AG09309 (cell line): ENCODE results near the gene FAT1.
A peak's percentile ranks its signal among the peaks of the same experiment; 100 is the strongest.

Experiments used
- DNase-seq: peaks from one replicate; pipeline ENCODE4 v3.0.0-alpha.2; 2010; ENCODE audit warnings: low read depth
- H3K4me3 ChIP-seq: 2 replicates; pipeline ENCODE4 v1.5.1; 2011; ENCODE audit warnings: mild to moderate bottlenecking, low read depth, low read length, moderate library complexity; ENCODE audit not compliant: control insufficient read depth
- TF ChIP-seq, protein P1 (sequence below): IDR thresholded peaks from 2 replicates; pipeline ENCODE4 v1.5.1; 2011; ENCODE audit warnings: mild to moderate bottlenecking, low read depth, low read length, inconsistent platforms; ENCODE audit not compliant: insufficient read depth, control insufficient read depth; ENCODE audit errors: missing control alignments

FAT1 gene

DNA sequence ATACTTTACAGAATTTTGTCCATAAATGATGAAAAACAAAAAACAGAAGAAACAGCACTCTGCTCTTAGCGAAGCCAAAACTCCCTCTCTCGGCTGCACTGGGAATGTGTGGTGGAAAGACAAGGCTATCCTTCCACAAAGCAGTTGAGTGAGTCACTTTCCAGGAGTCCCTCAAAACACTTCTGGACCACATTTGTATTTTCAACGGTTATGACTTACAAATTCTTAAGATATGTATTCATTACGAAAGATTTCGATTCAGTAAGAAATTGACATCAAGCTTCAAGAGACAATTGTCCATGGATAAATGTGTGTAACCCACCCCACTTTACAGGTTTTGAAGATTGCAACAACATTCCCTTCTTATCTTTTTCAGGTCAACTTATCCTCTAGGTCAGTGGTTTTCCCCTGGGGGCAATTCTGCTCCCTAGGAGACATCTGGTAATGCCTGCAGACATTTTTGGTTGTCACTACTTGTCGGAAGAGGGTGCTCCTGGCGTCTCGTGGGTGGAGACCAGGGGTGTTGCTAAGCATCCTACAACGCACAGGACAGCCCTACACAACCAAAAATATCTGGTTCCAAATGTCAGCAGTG, 101.6 kb downstream of the FAT1 start:
- peak; percentile 82 for DNase-seq
- no peak overlapping the region for H3K4me3 ChIP-seq
- TF ChIP-seq, protein P1, sequence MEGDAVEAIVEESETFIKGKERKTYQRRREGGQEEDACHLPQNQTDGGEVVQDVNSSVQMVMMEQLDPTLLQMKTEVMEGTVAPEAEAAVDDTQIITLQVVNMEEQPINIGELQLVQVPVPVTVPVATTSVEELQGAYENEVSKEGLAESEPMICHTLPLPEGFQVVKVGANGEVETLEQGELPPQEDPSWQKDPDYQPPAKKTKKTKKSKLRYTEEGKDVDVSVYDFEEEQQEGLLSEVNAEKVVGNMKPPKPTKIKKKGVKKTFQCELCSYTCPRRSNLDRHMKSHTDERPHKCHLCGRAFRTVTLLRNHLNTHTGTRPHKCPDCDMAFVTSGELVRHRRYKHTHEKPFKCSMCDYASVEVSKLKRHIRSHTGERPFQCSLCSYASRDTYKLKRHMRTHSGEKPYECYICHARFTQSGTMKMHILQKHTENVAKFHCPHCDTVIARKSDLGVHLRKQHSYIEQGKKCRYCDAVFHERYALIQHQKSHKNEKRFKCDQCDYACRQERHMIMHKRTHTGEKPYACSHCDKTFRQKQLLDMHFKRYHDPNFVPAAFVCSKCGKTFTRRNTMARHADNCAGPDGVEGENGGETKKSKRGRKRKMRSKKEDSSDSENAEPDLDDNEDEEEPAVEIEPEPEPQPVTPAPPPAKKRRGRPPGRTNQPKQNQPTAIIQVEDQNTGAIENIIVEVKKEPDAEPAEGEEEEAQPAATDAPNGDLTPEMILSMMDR: peak; percentile 72

DNA sequence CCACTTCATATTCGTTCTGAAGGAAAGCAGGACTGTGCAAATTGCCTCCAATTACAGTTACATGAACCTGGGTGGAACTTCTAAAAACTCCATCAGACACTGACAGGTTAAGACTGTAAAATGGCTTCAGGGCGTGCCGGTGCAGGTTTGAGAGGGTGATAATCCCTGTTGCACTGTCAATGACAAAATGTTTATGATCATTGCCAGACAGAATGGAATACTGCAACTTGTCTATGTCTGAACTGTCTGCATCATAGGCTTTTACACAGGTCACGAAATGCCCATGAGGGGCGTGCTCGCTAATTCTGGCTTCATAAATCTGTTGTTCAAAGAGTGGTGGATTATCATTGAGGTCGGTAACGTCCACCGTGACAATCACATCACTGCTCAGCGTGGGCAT, 104.6 kb downstream of the FAT1 start:
- TF ChIP-seq, protein P1: no peak
- no peak overlapping the region for H3K4me3 ChIP-seq
- DNase-seq: no peak

DNA sequence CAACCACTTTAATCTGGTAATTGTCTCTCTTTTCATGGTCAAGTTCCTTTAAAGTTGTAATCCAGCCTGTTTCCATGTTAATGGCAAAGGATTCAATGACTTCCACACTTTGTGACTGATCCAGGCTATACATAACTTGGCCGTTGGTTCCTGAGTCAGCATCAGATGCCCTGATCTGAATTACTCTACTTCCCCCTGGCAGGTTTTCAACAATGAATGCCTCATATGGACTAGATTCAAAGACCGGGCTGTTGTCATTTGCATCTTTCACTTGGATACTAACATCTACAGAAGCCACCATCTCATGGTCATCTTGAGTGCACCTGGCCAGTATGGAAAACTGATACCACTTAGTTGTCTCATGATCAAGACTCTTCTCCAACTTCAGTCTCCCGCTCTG, 105.7 kb downstream of the FAT1 start:
- no peak for DNase-seq
- TF ChIP-seq, protein P1: no peak
- no peak overlapping the region for H3K4me3 ChIP-seq

DNA sequence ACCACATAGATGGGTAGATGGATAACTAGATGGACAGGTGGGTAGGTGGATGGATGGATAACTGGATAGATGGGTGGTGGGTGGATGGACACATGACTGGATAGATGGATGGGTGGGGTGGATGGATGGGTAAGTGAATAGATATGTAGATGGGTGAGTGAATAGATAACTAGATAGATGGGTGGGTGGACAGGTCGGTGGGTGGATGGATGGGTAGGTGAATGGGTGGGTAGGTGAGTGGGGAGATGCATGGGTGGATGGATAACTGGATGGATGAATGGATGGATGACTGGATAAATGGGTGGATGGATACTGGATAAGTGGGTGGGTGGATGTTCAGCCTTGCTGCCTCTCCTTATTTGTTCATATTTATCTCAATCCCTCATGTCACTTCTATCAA, 116.2 kb downstream of the FAT1 start:
- TF ChIP-seq, protein P1: no peak
- H3K4me3 ChIP-seq: no peak overlapping the region
- DNase-seq: no peak

DNA sequence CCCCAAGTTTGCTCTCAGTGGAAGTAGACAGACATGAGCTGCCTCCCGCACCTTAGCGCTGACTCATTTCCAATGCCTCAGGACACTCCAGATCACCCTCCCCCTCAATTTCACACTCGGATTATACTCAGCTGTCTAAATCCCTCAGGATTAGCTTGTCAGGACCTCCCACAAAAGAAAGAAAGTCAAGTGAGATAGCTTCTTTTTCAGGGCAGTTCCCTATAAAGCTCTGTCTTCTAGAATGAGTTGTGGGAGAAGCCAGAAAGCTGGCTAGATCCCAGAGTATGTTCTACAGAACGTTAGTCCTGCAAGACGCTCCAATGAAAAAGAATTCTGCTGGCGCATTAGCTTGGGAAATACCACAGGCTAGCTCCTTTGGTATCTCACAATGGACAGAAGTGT, 117.1 kb downstream of the FAT1 start:
- DNase-seq: no peak
- TF ChIP-seq, protein P1: no peak
- no peak overlapping the region for H3K4me3 ChIP-seq

DNA sequence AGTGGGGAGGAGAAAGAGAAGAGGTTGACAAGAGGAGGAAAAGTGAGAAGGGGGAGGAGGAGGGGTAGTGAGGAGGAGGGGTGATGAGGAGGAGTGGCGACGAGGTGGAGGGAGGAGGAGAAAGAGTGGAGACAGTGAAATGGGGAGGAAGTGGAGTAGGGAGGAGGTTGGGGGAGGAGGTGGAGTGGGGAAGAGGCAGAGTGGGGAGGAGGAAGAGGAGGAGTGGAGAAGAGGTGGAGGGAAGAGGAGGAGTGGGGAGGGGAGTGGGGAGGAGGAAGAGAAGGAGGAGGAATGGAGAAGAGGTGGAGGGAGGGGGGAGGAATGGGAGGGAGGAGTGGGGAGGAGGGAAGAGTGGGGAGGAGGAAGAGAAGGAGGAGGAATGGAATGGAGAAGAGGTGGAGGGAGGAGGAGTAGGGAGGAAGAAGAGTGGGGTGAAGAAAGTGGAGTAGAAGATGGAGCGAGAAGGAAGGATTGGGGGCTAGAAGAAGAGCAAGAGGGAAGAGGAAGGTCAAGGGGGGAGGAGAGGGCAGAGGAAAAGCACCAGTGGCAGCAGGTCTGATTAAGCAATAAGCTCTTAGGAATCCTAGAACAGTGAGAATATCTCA, 118.3 kb downstream of the FAT1 start:
- TF ChIP-seq, protein P1: no peak
- H3K4me3 ChIP-seq: no peak overlapping the region
- no peak for DNase-seq
